Prostate gland (tissue), 2 donors: Measurements from ENCODE around the gene PLOD3.

Experiments used
- CTCF ChIP-seq, 4 experiments: fragments of 200-600 bp in 2 of 4; fragments of 450-650 bp in 2 of 4; sonication (generic) in 2 of 4; IDR thresholded peaks; 1 replicate in 3 of 4; 2 replicates in 1 of 4; pipeline ENCODE4 v1.5.1; 2016 to 2019; ENCODE audit warnings: antibody characterized with exemption in 4 of 4, mild to moderate bottlenecking in 2 of 4, moderate library complexity in 2 of 4
- POLR2AphosphoS5 ChIP-seq: sonication (generic); formaldehyde crosslinking; IDR thresholded peaks from one replicate; pipeline ENCODE4 v1.6.1; 2017; ENCODE audit warnings: antibody characterized with exemption

- TF ChIP-seq CTCF (IDR thresholded peaks at IDR 0.05) (no peak), POLR2AphosphoS5 (no peak)
Observed at GRCh38 chr7:101255796-101256195, 38.4 kb upstream of the PLOD3 start.
